Breast epithelium (tissue), 3 donors: Measurements from ENCODE around the gene UCK2.

Experiments used
- POLR2A ChIP-seq: fragments of 450-650 bp; IDR thresholded peaks from one replicate; pipeline ENCODE4 v1.6.1; 2016; ENCODE audit warnings: antibody characterized with exemption, mild to moderate bottlenecking, moderate library complexity
- POLR2AphosphoS5 ChIP-seq, 3 donors: sonication (generic); formaldehyde crosslinking; IDR thresholded peaks; one replicate each; pipeline ENCODE4 v1.6.1; 2017; ENCODE audit warnings: antibody characterized with exemption in 3 of 3
- TF ChIP-seq, protein P1 (sequence below), 3 donors: fragments of 450-650 bp; IDR thresholded peaks; one replicate each; pipeline ENCODE4 v1.5.1; 2016 to 2017; ENCODE audit warnings: antibody characterized with exemption in 3 of 3, mild to moderate bottlenecking in 3 of 3, moderate library complexity in 3 of 3

DNA sequence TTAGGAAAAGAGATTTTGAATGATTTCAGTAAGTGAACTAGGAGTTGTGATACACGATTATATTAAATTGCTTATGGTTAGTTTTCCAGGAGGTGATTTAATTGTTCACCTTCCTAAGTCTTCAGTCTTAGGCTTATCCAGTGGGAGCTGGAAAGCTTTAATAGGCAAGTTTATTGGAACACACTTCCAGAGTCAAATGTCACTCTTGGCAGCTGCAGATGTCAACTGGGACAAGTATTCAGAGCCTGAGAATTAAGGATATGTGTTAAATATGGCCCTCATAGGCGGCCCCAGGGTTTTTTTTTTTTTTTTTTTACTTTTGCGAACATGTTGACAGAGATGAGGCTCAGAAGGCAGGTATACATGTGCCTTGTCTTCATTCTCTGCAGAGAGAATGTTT lies 29.2 kb downstream of the UCK2 start:
- TF ChIP-seq, protein P1, sequence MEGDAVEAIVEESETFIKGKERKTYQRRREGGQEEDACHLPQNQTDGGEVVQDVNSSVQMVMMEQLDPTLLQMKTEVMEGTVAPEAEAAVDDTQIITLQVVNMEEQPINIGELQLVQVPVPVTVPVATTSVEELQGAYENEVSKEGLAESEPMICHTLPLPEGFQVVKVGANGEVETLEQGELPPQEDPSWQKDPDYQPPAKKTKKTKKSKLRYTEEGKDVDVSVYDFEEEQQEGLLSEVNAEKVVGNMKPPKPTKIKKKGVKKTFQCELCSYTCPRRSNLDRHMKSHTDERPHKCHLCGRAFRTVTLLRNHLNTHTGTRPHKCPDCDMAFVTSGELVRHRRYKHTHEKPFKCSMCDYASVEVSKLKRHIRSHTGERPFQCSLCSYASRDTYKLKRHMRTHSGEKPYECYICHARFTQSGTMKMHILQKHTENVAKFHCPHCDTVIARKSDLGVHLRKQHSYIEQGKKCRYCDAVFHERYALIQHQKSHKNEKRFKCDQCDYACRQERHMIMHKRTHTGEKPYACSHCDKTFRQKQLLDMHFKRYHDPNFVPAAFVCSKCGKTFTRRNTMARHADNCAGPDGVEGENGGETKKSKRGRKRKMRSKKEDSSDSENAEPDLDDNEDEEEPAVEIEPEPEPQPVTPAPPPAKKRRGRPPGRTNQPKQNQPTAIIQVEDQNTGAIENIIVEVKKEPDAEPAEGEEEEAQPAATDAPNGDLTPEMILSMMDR (IDR thresholded peaks at IDR 0.05), result no peak
- TF ChIP-seq POLR2A, result no peak
- no peak for TF ChIP-seq POLR2AphosphoS5 (IDR thresholded peaks at IDR 0.05)
